CD4-positive, alpha-beta T cell treated with Interleukin-6 at 100 ng/mL for 8 hours (primary cell): Measurements from ENCODE around the gene FCER2.
A peak's percentile ranks its signal among the peaks of the same experiment; 100 is the strongest.

Experiments used
- DNase-seq: peaks from one replicate; pipeline ENCODE4 v3.0.0-alpha.2; 2020; ENCODE audit warnings: mixed read lengths, low spot score

Gene FCER2

GRCh38 chr19:7676854-7677253 is 25.1 kb downstream of the FCER2 start, which contains the start of gene MCEMP1:
Gene MCEMP1 (plus strand): TSS chr19:7677090. CDS start chr19:7677121, 31 bp downstream.
- no peak for DNase-seq

- no peak for DNase-seq
Measured at GRCh38 chr19:7676376-7676775, 25.6 kb downstream of the FCER2 start.

- DNase-seq, result no peak
Measured at GRCh38 chr19:7674010-7675005, 27.6 kb downstream of the FCER2 start.

GRCh38 chr19:7672522-7672921 is 29.4 kb downstream of the FCER2 start:
- DNase-seq, result no peak

- DNase-seq, result no peak
Measured at GRCh38 chr19:7670790-7671189, 31.1 kb downstream of the FCER2 start.

GRCh38 chr19:7670150-7670783 is 31.7 kb downstream of the FCER2 start:
- DNase-seq, result no peak

- DNase-seq, result no peak
Measured at GRCh38 chr19:7669641-7670040, 32.3 kb downstream of the FCER2 start.

- DNase-seq, result no peak
Measured at GRCh38 chr19:7668842-7669241, 33.1 kb downstream of the FCER2 start, which contains the start of gene RETN. Gene RETN (plus strand): TSS chr19:7669049. CDS start chr19:7669327, 278 bp downstream.

GRCh38 chr19:7665076-7665475 is 36.9 kb downstream of the FCER2 start:
- no peak for DNase-seq

- no peak for DNase-seq
Measured at GRCh38 chr19:7663706-7664105, 38.2 kb downstream of the FCER2 start.

GRCh38 chr19:7662657-7663056 is 39.3 kb downstream of the FCER2 start:
- DNase-seq, result no peak

- no peak for DNase-seq
Measured at GRCh38 chr19:7661744-7662538, 40.0 kb downstream of the FCER2 start.

GRCh38 chr19:7658219-7658686 is 43.7 kb downstream of the FCER2 start:
- peak; percentile 57 for DNase-seq

GRCh38 chr19:7657131-7657751 is 44.7 kb downstream of the FCER2 start:
- DNase-seq, result no peak

- DNase-seq, result no peak
Measured at GRCh38 chr19:7655581-7655980, 46.4 kb downstream of the FCER2 start.

- no peak for DNase-seq
Measured at GRCh38 chr19:7654401-7654800, 47.5 kb downstream of the FCER2 start.

GRCh38 chr19:7652061-7652641 is 49.8 kb downstream of the FCER2 start:
- peak; percentile 86 for DNase-seq

GRCh38 chr19:7650148-7650547 is 51.8 kb downstream of the FCER2 start:
- DNase-seq, result no peak

- DNase-seq, result no peak
Measured at GRCh38 chr19:7648265-7649014, 53.5 kb downstream of the FCER2 start.

GRCh38 chr19:7647156-7647555 is 54.8 kb downstream of the FCER2 start:
- no peak for DNase-seq

- no peak for DNase-seq
Measured at GRCh38 chr19:7646426-7646700, 55.6 kb downstream of the FCER2 start.
